ENCODE data around the gene TAF11L13.

The TAF11L13 gene

GRCh38 chr5:17679597-17680203 lies 47.8 kb downstream of the TAF11L13 start:
- no peak for DNase-seq (ENCODE audit: low read depth)

- DNase-seq (ENCODE audit: low read depth) = no peak
These were observed 48.8 kb downstream of the TAF11L13 start for GRCh38 chr5:17680737-17681136.
